Measurements from ENCODE around the gene PRRT3. TPM values are rescaled to one million over a fixed set of nuclear protein-coding genes. Genes with fewer than 3 reads are reported as not detected.

The PRRT3 gene
- total RNA-seq, 1 experiment from 2014 or later: 4.4 TPM

GRCh38 chr3:9951598-9951961 lies 628 bp downstream of the PRRT3 start:
- Histone ChIP-seq H3K9me2 (replicated peaks; ENCODE audit: low read length) (no peaks in the 10 kb centered on the region), H3K27ac (ENCODE audit: low read length) (no peak overlapping the region), H4K20me1 (ENCODE audit: low read length) (no peaks in the 10 kb centered on the region), H3K4me1 (ENCODE audit: insufficient read depth, low read length) (peaks cover 47% of the 10 kb centered on the region), H3F3A (ENCODE audit: low read length, unreplicated experiment) (no peaks in the 10 kb centered on the region), H3K36me3 (ENCODE audit: low read depth, low read length) (no peaks in the 10 kb centered on the region; the same call in 1 of the 2 replicates), H3K4me2 (ENCODE audit: low read length) (peak overlapping the region; percentile 87), H3K4me3 (ENCODE audit: low read length) (peak overlapping the region; percentile 73), H2AFZ (ENCODE audit: low read length) (peak overlapping the region; percentile 69; the same call in 1 of the 2 replicates), H3K9ac (ENCODE audit: low read length) (peak overlapping the region; percentile 10; the same call in 1 of the 2 replicates), H3K9me3 (ENCODE audit: low read length) (no peaks in the 10 kb centered on the region), H3K27me3 (ENCODE audit: low read length) (no peaks in the 10 kb centered on the region), H3K79me2 (ENCODE audit: low read length) (peaks cover 21% of the 10 kb centered on the region)
- ChIA-PET CTCF (no interaction called here), POLR2A (ENCODE audit: unreplicated experiment) (interaction anchor here (0.5 to 0.6 kb wide), 2 partner anchors 10 to 19 kb away, joined by 5 to 10 read pairs; no protein-coding TSS in a partner anchor)
- no peak for DNase-seq
- no peak for ATAC-seq
- TF ChIP-seq, protein P1, sequence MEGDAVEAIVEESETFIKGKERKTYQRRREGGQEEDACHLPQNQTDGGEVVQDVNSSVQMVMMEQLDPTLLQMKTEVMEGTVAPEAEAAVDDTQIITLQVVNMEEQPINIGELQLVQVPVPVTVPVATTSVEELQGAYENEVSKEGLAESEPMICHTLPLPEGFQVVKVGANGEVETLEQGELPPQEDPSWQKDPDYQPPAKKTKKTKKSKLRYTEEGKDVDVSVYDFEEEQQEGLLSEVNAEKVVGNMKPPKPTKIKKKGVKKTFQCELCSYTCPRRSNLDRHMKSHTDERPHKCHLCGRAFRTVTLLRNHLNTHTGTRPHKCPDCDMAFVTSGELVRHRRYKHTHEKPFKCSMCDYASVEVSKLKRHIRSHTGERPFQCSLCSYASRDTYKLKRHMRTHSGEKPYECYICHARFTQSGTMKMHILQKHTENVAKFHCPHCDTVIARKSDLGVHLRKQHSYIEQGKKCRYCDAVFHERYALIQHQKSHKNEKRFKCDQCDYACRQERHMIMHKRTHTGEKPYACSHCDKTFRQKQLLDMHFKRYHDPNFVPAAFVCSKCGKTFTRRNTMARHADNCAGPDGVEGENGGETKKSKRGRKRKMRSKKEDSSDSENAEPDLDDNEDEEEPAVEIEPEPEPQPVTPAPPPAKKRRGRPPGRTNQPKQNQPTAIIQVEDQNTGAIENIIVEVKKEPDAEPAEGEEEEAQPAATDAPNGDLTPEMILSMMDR (conservative IDR thresholded peaks at IDR 0.05; ENCODE audit: low read depth, low read length): no peak
- no peak for TF ChIP-seq EZH2phosphoT487 (IDR thresholded peaks at IDR 0.05; ENCODE audit: borderline replicate concordance, low read length)
- no peak for TF ChIP-seq EZH2 (IDR thresholded peaks at IDR 0.05; ENCODE audit: low read length, unreplicated experiment)
- intact Hi-C loops (cut with micrococcal nuclease): loop anchor here (10.0 kb wide), 1 partner anchor 273 kb away; no protein-coding TSS in a partner anchor
- no TSS peak for BruUV-seq (replicated peaks)

- H4K20me1 ChIP-seq (ENCODE audit: low read length): no peaks in the 10 kb centered on the region
- peak overlapping the region; percentile 73; the same call in 1 of the 2 replicates for H3K4me3 ChIP-seq (ENCODE audit: low read length)
- no peaks in the 10 kb centered on the region for H3K9me3 ChIP-seq (ENCODE audit: low read length)
- peaks cover 45% of the 10 kb centered on the region for H3K4me1 ChIP-seq (ENCODE audit: insufficient read depth, low read length)
- H3K9me2 ChIP-seq (replicated peaks; ENCODE audit: low read length): no peaks in the 10 kb centered on the region
- ChIA-PET POLR2A (ENCODE audit: unreplicated experiment) (interaction anchor here (0.5 to 0.6 kb wide), 2 partner anchors 10 to 19 kb away, joined by 5 to 10 read pairs; no protein-coding TSS in a partner anchor), CTCF (no interaction called here)
- no peak for ATAC-seq
- TSS peak; percentile 22 for BruUV-seq (replicated peaks)
- intact Hi-C loops (cut with micrococcal nuclease): loop anchor here (10.0 kb wide), 1 partner anchor 274 kb away; no protein-coding TSS in a partner anchor
- H3K9ac ChIP-seq (ENCODE audit: low read length): peak overlapping the region; percentile 10; the same call in 1 of the 2 replicates
- DNase-seq: no peak
- no peaks in the 10 kb centered on the region for H3K27me3 ChIP-seq (ENCODE audit: low read length)
- no peak overlapping the region for H3K27ac ChIP-seq (ENCODE audit: low read length)
- peaks cover 21% of the 10 kb centered on the region for H3K79me2 ChIP-seq (ENCODE audit: low read length)
- TF ChIP-seq EZH2 (IDR thresholded peaks at IDR 0.05; ENCODE audit: low read length, unreplicated experiment): no peak
- TF ChIP-seq, protein P1 (conservative IDR thresholded peaks at IDR 0.05; ENCODE audit: low read depth, low read length): no peak
- H3F3A ChIP-seq (ENCODE audit: low read length, unreplicated experiment): no peaks in the 10 kb centered on the region
- H3K36me3 ChIP-seq (ENCODE audit: low read depth, low read length): no peaks in the 10 kb centered on the region; the same call in 1 of the 2 replicates
- H2AFZ ChIP-seq (ENCODE audit: low read length): 0 out of 2 replicates have a peak overlapping the region, but pooled peaks have one; percentile 69
- H3K4me2 ChIP-seq (ENCODE audit: low read length): peak overlapping the region; percentile 87
Observed at GRCh38 chr3:9951126-9951525, 1.1 kb downstream of the PRRT3 start.

DNA sequence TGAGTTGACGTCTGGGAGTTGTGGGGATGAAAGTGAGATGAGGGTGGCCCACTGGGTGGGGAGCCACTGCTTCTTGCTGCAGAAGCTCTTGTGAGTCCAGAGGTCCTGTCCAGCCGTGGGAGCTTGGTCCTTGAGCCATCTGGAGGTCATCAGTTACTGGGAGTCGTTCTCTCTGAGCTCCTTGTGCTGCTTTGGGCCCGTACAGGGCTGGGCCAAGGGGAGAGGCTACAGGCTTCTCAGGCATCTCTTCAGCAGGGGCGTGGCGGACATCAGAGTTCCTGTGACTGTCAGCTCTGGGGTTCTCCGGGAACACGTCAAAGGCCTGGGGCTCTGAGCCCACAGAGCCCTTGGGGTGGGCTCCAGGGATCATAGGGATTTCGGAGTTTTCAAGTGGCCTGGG lies 2.6 kb downstream of the PRRT3 start:
- no peaks in the 10 kb centered on the region for H3K9me3 ChIP-seq (ENCODE audit: low read length)
- no peak for TF ChIP-seq EZH2phosphoT487 (IDR thresholded peaks at IDR 0.05; ENCODE audit: borderline replicate concordance, low read length)
- no peak for TF ChIP-seq EZH2 (IDR thresholded peaks at IDR 0.05; ENCODE audit: low read length, unreplicated experiment)
- TF ChIP-seq, protein P1 (conservative IDR thresholded peaks at IDR 0.05; ENCODE audit: low read depth, low read length): no peak
- no peak overlapping the region for H3K9ac ChIP-seq (ENCODE audit: low read length)
- H2AFZ ChIP-seq (ENCODE audit: low read length): no peak overlapping the region
- BruUV-seq (replicated peaks): no TSS peak
- H3K27ac ChIP-seq (ENCODE audit: low read length): no peak overlapping the region
- H3K4me1 ChIP-seq (ENCODE audit: insufficient read depth, low read length): peaks cover 39% of the 10 kb centered on the region
- no peak overlapping the region for H3K4me2 ChIP-seq (ENCODE audit: low read length)
- H3K79me2 ChIP-seq (ENCODE audit: low read length): peaks cover 21% of the 10 kb centered on the region
- H3F3A ChIP-seq (ENCODE audit: low read length, unreplicated experiment): no peaks in the 10 kb centered on the region
- no peaks in the 10 kb centered on the region; the same call in 1 of the 2 replicates for H3K36me3 ChIP-seq (ENCODE audit: low read depth, low read length)
- no peak overlapping the region for H3K4me3 ChIP-seq (ENCODE audit: low read length)
- no peaks in the 10 kb centered on the region for H4K20me1 ChIP-seq (ENCODE audit: low read length)
- ATAC-seq (no peak), DNase-seq (no peak)
- no peaks in the 10 kb centered on the region for H3K27me3 ChIP-seq (ENCODE audit: low read length)
- H3K9me2 ChIP-seq (replicated peaks; ENCODE audit: low read length): no peaks in the 10 kb centered on the region
- intact Hi-C loops (cut with micrococcal nuclease): loop anchor here (5.0 to 10.0 kb wide), 2 partner anchors 78 to 275 kb away; partner anchors contain the start of gene FANCD2
- CTCF ChIA-PET: no interaction called here
- POLR2A ChIA-PET (ENCODE audit: unreplicated experiment): interaction anchor here (0.5 kb wide), 1 partner anchor 23 kb away, joined by 4 read pairs; no protein-coding TSS in a partner anchor
